NCI-H526 (cell line): ENCODE measurements around the gene ACP7.
"Not testable (repeated sequence)": the region's sequence is repeated elsewhere in the genome, so short reads cannot be mapped to it uniquely, and the experiment has no call there.

Experiments
- DNase-seq, 2 experiments: peaks; one replicate each; lab custom pipeline; 2025; lab: John Stamatoyannopoulos, UW

Gene ACP7

DNA sequence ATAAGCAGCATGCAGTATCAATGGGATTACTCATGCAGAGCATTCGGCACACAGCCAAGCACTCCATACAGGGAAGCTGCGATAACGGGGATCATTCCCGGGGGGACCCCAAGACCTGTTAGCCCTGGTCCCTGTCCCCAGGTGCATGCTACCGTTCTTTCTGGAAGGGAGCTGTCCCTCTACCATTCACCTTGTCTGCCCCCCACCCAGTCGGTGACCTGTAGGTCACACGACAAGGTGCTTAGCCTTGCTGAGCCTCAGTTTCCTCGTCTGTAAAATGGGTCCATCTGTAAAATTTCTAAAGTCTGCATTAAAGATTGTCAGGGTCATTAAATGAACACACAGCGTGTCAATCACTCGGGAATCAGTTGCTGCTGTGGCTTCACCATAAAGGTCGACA is 6.8 kb upstream of the ACP7 start:
- DNase-seq, result no peak

GRCh38 chr19:39078436-39079200 is 5.5 kb upstream of the ACP7 start:
- no peak for DNase-seq

- peak; percentile 88 to 93 for DNase-seq
Measured at GRCh38 chr19:39080431-39080830, 3.7 kb upstream of the ACP7 start.

DNA sequence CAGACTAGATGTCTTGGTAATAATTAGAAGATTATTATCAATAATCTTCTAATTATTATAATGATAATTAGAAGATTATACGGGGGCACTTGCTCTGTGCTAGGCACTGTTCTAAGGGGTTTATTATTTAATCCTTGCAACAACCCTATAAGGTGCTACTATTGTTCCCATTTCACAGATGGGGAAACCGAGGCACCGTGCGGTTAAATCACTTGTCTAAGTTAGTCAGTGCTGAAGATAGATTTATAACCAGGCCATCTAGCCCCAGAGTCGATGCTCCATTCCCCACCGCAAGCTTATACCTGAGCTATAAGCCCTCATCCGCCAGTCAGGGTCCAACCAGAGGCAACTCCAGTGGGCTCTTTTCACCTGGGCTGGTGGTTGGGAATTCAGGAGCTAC is 2.0 kb upstream of the ACP7 start:
- DNase-seq, result no peak

GRCh38 chr19:39082745-39083598 is 1.2 kb upstream of the ACP7 start:
- no peak for DNase-seq

- DNase-seq, result peak in 1 of 2 experiments; percentile 41
Measured at GRCh38 chr19:39083599-39083982, 577 bp upstream of the ACP7 start.

DNA sequence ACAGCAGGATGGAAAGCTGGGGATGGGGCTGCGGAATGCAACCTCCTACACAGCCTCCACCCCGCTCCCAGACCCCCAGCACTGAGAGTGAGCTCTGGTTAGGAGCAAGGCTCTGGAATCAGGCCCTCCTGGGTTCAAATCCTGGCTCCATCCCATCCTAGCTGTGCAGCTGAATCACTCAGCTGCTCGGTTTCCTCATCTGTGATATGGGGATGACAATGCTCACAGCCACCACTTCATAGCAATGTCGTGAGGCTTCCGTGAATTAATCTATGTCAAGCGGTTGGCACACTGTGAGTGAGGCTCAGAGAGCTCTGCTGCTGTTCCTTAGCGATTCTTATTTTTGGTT is 538 bp downstream of the ACP7 start:
- no peak for DNase-seq

DNA sequence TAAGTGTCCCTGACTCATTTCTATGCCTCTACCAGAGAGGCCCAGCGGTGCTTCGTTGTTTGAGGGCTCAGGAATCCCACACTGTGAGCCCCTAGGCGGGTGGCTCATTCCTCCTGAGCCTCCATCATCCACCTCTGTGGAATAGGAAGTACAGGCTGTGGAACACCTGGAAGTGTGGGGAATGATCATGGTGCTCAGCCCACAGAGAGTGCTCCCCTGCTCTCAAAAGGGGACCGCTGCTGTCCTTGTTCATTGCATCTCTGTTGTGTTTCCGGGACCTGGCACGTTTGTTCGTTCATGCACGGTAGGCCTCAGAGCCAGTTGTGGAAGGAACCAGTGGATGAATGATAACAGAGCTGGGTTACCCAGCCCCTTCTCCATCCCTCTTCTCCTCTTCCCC is 1.2 kb downstream of the ACP7 start:
- no peak for DNase-seq

GRCh38 chr19:39086386-39086785 is 2.2 kb downstream of the ACP7 start:
- no peak for DNase-seq

GRCh38 chr19:39087907-39088686 is 3.9 kb downstream of the ACP7 start:
- no peak for DNase-seq

DNA sequence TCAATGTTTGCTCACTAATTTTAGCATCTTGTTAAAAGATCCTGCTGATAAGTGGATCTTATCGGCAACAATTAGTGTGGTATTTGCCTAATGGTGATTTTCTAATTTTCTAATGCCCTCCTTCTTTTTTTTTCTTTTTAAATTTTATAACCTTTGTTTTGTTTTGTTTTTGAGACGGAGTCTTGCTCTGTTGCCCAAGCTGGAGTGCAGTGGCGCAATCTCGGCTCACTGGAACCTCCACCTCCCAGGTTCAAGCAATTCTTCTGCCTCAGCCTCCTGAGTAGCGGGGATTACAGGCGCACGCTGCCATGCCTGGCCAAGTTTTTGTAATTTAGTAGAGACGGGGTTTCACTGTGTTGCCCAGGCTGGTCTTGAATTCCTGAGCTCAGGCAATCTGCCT is 5.8 kb downstream of the ACP7 start:
- DNase-seq, result not testable (repeated sequence)

DNA sequence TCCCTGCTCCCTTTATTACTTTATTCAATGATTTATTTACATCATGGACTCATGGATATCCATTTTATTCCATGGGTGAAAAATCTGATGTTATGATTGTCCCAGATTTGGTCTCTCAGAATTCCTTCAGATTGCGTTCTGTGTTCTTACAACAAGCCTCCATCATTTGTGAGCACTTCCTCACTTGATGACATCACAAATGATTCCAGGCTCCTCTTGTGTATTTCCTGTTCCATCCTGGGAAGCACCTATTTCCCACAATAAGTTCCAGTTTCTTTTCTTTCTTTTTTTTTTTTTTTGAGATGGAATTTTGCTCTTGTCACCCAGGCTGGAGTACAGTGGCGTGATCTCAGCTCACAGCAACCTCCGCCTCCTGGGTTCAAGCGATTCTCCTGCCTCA is 6.7 kb downstream of the ACP7 start:
- DNase-seq, result no peak

GRCh38 chr19:39095799-39096540 is 11.8 kb downstream of the ACP7 start:
- not testable (repeated sequence) for DNase-seq

DNA sequence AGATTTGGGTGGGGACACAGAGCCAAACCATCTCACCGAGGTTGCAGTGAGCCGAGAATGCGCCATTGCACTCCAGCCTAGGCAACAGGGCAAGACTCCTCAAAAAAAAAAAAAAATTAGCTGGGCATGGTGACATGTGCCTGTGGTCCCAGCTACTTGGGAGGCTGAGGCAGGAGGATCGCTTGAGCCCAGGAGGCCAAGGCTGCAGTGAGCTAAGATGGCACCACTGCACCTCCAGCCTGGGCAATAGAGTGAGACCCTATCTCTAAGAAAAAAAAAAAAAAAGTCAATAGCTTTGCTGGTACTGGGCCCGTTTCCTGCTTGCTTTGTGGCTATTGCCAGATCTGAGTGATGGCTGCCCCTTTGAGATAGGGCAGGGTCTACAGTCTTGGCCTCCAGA is 13.1 kb downstream of the ACP7 start:
- DNase-seq, result no peak

DNA sequence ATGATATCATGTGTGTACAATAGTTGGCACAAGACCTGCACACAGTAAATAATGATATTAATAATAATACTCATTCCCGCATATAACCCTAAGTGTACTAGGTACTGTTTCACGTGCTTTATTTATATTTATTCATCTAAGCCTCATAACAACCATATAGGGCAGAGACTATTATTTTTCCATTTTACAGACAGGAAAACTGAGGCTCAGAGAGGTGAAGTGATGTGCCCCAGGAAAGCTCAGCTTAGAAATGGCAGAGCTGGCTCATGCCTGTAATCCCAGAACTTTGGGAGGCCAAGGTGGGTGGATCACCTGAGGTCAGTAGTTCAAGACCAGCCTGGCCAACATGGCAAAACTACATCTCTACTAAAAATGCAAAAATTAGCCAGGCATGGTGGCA is 13.6 kb downstream of the ACP7 start:
- no peak for DNase-seq

DNA sequence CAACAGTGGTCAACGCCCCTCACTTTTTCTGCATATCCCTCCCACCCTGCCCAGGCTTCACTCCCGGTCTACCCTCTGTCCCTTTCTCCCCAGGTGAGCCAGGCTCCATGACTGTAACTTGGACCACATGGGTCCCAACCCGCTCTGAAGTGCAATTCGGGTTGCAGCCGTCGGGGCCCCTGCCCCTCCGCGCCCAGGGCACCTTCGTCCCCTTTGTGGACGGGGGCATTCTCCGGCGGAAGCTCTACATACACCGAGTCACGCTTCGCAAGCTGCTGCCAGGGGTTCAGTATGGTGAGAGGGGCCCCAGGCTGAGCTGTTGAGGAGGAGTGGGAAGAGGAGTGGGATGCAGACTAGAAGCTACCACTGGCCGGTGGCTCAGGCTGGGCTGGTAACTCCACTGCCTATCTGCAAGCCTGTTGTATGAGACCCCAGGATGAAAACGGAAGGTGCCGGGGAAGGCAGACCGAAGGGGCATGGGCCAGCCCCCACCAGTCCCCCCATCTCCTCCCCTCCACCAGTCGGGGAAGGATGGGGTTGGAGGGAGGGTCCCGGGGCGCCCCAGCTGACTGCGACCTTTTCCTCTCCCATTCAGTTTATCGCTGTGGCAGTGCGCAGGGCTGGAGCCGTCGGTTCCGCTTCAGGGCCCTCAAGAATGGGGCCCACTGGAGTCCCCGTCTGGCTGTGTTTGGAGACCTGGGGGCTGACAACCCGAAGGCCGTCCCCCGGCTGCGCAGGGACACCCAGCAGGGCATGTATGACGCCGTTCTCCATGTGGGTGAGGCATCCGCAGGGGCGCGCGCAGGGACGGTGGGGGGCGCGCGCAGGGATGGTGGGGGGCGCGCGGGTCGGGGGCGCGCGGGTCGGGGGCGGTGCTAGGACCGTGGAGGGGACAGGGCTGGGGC is 14.4 kb downstream of the ACP7 start:
- no peak for DNase-seq

DNA sequence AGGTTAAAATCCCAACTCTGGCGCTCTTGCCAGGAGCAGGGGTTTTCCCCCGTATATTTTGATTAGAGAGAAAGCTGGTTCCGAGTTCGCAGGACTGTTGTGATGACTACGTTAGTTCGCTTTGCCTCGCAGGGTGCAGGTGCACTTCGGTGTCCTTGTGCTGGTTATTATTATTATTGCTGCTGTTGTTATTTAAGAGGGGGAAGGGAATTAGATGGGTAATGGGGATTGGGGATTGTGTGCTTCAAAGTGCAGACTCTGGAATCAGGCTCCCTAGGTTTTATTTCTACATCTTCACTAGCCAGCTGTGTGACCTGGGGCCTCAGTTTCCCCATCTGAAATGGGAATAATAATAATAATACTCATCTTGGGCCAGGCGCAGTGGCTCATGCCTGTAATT is 15.2 kb downstream of the ACP7 start:
- peak in 1 of 2 experiments; percentile 31 for DNase-seq

DNA sequence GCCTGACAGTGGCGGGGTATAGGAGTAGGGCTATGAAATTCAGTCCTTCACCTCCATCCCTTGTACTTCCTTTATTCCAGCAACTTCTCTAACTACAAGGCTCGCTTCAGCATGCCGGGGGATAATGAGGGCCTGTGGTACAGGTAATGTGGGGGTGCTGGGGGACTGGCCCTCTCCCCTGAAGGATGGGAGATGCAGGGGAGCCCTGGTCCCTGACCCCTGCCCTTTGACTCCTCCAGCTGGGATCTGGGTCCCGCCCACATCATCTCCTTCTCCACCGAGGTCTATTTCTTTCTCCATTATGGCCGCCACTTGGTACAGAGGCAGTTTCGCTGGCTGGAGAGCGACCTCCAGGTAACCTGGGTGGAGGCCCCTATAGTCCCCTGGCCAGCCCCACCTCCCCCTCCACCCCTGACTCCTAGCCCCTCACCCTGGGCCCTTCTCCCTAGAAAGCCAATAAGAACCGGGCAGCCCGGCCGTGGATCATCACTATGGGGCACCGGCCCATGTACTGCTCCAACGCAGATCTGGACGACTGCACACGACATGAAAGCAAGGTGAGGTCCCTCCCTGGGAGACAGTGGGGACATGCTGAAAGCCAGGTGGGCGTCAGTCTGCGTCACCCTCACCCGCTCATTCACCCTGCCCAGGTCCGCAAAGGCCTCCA is 16.5 kb downstream of the ACP7 start:
- no peak for DNase-seq

- DNase-seq, result no peak
Measured at GRCh38 chr19:39103151-39103550, 19.0 kb downstream of the ACP7 start.

- no peak for DNase-seq
Measured at GRCh38 chr19:39104186-39104596, 20.0 kb downstream of the ACP7 start.
